ENCODE results near the gene AP2M1. TPM values are rescaled to one million over a fixed set of nuclear protein-coding genes. Genes with fewer than 3 reads are reported as not detected.
"Not testable (repeated sequence)": the region's sequence is repeated elsewhere in the genome, so short reads cannot be mapped to it uniquely, and the experiment has no call there.

The AP2M1 gene
- total RNA-seq, 3 donors from 2014 or later: 195 to 240 (median 204) TPM

DNA sequence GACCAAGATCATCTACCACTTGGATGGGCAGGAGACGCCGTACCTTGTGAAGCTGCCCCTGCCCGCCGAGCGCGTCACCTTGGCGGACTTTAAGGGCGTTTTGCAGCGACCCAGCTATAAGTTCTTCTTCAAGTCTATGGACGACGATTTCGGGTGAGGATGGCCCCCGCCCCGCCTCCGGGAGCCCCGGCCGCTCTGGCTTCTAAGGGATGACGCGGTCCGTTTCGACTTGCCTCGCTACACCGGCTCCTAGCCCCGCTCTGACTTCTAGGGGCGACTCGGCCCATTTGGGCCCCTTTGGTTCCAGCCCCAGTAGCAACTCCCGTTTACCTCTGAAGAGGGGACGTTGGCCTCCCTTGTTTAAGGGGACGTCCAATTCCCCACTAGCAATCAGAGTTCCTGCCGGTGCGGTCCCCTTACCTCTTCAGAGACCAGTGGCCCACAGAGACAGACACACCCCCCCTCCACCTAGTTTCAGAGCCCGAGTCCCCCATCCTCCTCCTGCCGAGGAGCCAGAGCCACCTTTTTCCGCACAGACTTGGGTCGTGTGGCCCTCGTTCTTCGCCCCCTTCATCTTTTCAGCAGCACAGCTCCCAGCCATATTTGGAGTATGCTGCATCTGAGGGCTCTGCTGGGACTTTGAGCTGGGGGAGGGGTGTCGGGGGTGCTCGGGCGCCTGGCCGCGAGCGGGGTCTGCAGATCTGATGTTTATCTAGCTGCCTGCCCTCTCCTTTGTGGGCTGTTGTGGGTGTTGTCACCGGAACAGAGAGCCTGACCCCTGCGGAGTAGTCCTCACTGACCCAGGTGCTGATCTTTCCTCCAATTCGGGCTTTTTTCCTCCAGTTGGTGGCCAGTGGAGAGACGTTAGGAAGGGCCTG is 18.8 kb upstream of the AP2M1 start:
- H3K27ac ChIP-seq: peak overlapping the region; percentile 88 to 97
- no peaks in the 10 kb centered on the region for H3K27me3 ChIP-seq
- H3K4me3 ChIP-seq: peak overlapping the region; percentile 88 to 99 (median 91)
- H3K36me3 ChIP-seq: no peaks in the 10 kb centered on the region
- intact Hi-C loops (cut with DNase I; ENCODE audit: low total_unique reads): no loop called here
- DNase-seq (ENCODE audit: low spot score in 2 of 2): peak in 1 of 2 donors; percentile 61
- H3K9me3 ChIP-seq: no peaks in the 10 kb centered on the region
- H3K4me1 ChIP-seq: peaks cover 0 to 5% of the 10 kb centered on the region in 2 donors
- TF ChIP-seq, protein P1, sequence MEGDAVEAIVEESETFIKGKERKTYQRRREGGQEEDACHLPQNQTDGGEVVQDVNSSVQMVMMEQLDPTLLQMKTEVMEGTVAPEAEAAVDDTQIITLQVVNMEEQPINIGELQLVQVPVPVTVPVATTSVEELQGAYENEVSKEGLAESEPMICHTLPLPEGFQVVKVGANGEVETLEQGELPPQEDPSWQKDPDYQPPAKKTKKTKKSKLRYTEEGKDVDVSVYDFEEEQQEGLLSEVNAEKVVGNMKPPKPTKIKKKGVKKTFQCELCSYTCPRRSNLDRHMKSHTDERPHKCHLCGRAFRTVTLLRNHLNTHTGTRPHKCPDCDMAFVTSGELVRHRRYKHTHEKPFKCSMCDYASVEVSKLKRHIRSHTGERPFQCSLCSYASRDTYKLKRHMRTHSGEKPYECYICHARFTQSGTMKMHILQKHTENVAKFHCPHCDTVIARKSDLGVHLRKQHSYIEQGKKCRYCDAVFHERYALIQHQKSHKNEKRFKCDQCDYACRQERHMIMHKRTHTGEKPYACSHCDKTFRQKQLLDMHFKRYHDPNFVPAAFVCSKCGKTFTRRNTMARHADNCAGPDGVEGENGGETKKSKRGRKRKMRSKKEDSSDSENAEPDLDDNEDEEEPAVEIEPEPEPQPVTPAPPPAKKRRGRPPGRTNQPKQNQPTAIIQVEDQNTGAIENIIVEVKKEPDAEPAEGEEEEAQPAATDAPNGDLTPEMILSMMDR (IDR thresholded peaks at IDR 0.05): no peak
- TF ChIP-seq POLR2A (IDR thresholded peaks at IDR 0.05): no peak
- no peak for TF ChIP-seq POLR2AphosphoS5 (IDR thresholded peaks at IDR 0.05)

DNA sequence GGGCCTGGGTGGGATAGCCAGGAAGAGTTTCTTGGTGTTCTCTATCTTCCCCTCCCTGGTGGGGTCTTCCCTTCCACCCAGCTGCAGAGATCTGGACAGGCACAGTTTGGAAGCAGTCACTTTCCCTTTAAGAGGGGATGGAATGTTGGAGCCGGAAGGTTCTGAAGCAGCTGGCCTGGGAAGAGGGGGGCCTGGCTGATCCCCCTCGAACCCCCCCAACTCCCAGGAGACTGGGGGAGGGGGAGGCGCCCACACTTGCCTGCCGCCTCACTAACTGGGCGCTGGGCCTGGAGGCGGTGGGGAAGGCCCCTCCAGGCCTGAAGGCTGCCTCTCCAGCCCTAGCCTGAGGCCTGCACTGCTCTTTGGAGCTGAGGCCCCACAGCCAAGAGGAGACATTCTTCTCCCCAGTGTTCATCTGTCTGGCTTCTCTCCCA is 18.1 kb upstream of the AP2M1 start:
- intact Hi-C loops (cut with DNase I; ENCODE audit: low total_unique reads): no loop called here
- Histone ChIP-seq H3K4me1 (peaks cover 0 to 10% of the 10 kb centered on the region in 2 donors), H3K4me3 (peak overlapping the region; percentile 88 to 99 (median 91)), H3K27ac (peak overlapping the region; percentile 88 to 97), H3K9me3 (no peaks in the 10 kb centered on the region), H3K27me3 (no peaks in the 10 kb centered on the region), H3K36me3 (no peaks in the 10 kb centered on the region)
- no peak for DNase-seq (ENCODE audit: low spot score in 2 of 2)
- TF ChIP-seq POLR2AphosphoS5 (IDR thresholded peaks at IDR 0.05): no peak
- TF ChIP-seq, protein P1 (IDR thresholded peaks at IDR 0.05): no peak
- no peak for TF ChIP-seq POLR2A (IDR thresholded peaks at IDR 0.05)

- no peaks in the 10 kb centered on the region for H3K27me3 ChIP-seq
- H3K36me3 ChIP-seq: no peaks in the 10 kb centered on the region
- no peaks in the 10 kb centered on the region for H3K9me3 ChIP-seq
- H3K4me3 ChIP-seq: peak overlapping the region; percentile 88 to 99 (median 91)
- TF ChIP-seq POLR2A (IDR thresholded peaks at IDR 0.05) (no peak), POLR2AphosphoS5 (IDR thresholded peaks at IDR 0.05) (no peak)
- TF ChIP-seq, protein P1 (IDR thresholded peaks at IDR 0.05): no peak
- peaks cover 0 to 13% of the 10 kb centered on the region in 2 donors for H3K4me1 ChIP-seq
- intact Hi-C loops (cut with DNase I; ENCODE audit: low total_unique reads): no loop called here
- peak overlapping the region; percentile 88 to 97 for H3K27ac ChIP-seq
- no peak for DNase-seq (ENCODE audit: low spot score in 2 of 2)
Measured at GRCh38 chr3:184157206-184157605, 17.4 kb upstream of the AP2M1 start.

DNA sequence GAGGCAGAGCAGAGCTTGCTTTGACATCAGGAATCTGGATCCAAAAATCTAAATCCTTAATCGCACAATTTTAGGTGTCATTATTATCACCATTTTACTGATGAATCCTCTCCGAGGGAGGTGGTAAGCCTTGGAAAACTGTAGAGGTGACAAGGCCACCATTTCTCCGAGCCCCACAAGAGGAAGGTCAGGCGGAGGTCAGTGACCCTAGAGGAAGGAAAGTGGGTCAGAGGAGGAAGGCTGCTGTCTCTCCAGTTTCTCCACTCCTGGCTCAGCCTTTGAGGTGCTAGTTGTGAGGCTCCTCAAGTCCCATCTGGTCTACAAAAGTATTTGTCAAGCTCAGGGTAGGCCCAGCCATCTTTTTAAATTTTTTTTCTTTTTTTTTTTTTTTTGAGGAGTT is 16.3 kb upstream of the AP2M1 start:
- Histone ChIP-seq H3K4me3 (no peak overlapping the region), H3K27ac (no peak overlapping the region), H3K4me1 (peaks cover 0 to 13% of the 10 kb centered on the region in 2 donors), H3K27me3 (no peaks in the 10 kb centered on the region), H3K36me3 (no peaks in the 10 kb centered on the region), H3K9me3 (no peaks in the 10 kb centered on the region)
- no peak for TF ChIP-seq POLR2A (IDR thresholded peaks at IDR 0.05)
- TF ChIP-seq, protein P1 (IDR thresholded peaks at IDR 0.05): no peak
- no peak for TF ChIP-seq POLR2AphosphoS5 (IDR thresholded peaks at IDR 0.05)
- intact Hi-C loops (cut with DNase I; ENCODE audit: low total_unique reads): no loop called here
- DNase-seq (ENCODE audit: low spot score in 2 of 2): no peak

DNA sequence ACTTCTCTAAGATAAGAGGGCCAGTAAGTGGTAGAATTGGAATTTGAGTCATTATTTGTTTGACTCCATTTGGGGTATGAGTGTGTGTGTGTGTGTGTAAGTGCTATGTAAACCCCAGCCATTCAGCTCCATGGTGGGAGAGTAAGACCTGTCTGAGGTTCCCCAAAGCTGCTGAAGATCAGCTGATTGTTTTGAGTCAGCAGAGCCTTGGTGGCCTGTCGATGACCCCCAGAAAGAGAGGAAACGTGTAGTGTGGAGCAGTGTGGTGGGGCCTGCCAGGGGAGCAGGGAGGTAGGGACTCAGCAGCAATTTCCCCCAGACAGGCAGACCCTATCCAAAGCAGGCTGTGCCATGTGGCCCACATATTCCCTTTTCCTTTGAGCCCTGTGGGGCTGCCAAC is 14.2 kb upstream of the AP2M1 start:
- no peaks in the 10 kb centered on the region for H3K9me3 ChIP-seq
- H3K36me3 ChIP-seq: no peaks in the 10 kb centered on the region
- TF ChIP-seq, protein P1 (IDR thresholded peaks at IDR 0.05): no peak
- TF ChIP-seq POLR2AphosphoS5 (IDR thresholded peaks at IDR 0.05): no peak
- no peak for TF ChIP-seq POLR2A (IDR thresholded peaks at IDR 0.05)
- H3K27ac ChIP-seq: peak overlapping the region; percentile 58 to 77
- DNase-seq (ENCODE audit: low spot score in 2 of 2): no peak
- no peak overlapping the region for H3K4me3 ChIP-seq
- intact Hi-C loops (cut with DNase I; ENCODE audit: low total_unique reads): no loop called here
- H3K4me1 ChIP-seq: peaks cover 0 to 13% of the 10 kb centered on the region in 2 donors
- no peaks in the 10 kb centered on the region for H3K27me3 ChIP-seq

GRCh38 chr3:184162571-184163070 is 12.0 kb upstream of the AP2M1 start:
- H3K36me3 ChIP-seq; H3K9me3 ChIP-seq; H3K27me3 ChIP-seq; DNase-seq (ENCODE audit: low spot score in 2 of 2); H3K27ac ChIP-seq; H3K4me3 ChIP-seq; intact Hi-C loops (cut with DNase I; ENCODE audit: low total_unique reads): not testable (repeated sequence)
- peaks cover 0 to 12% of the 10 kb centered on the region in 2 donors for H3K4me1 ChIP-seq

All from breast epithelium (tissue), 4 donors.